ENCODE measurements around the gene PPFIBP2.
A peak's percentile ranks its signal among the peaks of the same experiment; 100 is the strongest.

The PPFIBP2 gene

DNA sequence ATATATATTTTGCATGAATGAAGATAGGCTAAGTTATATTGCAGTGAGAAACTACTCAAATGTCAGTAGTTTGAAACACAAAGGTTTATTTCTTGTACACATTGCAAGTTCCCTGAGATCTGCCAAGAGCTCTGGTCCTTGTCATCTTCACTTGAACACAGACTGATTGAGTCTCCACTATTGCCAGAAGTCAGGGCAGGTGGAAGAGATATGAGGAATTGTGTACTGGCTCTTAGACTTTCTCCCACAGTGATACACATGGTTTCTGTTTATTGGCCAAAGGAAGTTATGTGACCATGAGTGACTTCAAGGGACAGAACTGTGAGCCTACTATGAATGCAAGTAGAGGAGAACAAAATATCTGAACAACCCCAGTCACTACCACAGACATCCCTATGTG, 44.2 kb downstream of the PPFIBP2 start:
- no peak for DNase-seq

DNA sequence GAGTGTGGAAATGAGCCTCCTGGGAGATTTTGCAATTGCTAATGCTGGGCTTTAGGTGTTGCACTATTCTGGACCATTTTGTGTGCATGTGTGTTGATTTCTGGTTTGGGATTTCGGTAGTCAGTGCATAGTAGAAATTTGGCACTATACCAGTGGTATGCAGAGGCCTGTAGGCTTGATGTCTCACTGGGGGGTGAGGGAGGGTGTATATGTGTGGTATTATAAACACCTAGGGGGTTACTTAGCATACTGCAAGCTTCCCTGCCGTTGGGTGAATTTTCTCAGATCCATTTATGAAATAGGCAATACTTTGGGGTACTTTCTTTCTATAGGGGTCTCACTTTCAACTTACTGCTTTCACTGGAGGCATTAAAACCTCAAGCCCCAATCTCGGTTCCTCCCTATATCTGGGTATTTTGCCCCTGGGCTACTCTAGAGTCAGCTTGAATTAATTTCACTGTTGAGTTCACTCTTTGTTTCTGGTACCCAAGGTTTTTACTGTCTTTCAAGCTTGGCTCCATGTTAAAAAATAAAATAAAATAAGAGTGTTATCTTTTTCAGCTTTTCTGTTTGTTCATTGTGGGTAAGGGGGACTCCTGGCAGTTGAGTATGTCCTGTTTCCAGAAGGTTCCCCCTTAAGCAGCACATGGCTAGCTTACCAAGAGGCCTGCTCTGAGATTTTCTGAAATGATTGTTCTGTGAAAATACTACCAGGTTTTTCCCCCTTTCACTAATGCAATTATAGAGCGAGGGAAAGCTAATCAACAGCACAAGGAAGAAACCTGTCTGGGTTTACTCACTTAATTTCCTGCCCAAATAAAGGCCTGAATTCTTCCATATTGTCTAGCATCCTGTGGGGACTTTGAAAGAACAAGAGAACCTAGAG, 45.8 kb downstream of the PPFIBP2 start:
- DNase-seq: no peak

DNA sequence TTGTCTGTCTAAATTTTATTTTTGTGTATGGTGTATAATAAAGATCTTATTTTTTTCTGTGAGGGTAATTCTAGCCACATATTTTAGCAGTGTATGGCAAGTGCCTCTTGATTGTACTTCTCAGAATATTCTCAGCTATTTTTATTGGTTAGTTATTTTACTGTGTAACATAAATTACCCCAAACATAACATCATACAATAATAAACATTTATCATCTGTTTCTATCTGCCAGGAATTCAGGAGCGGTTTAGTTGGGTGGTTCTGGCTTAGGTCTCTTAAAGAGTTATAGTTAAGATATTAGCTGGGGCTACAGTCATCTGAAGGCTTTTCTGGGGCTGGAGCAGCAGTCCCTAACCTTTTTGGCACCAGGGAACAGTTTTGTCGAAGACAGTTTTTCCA, 47.8 kb downstream of the PPFIBP2 start:
- no peak for DNase-seq

- no peak for DNase-seq
Measured at GRCh38 chr11:7563281-7563680, 49.5 kb downstream of the PPFIBP2 start.

DNA sequence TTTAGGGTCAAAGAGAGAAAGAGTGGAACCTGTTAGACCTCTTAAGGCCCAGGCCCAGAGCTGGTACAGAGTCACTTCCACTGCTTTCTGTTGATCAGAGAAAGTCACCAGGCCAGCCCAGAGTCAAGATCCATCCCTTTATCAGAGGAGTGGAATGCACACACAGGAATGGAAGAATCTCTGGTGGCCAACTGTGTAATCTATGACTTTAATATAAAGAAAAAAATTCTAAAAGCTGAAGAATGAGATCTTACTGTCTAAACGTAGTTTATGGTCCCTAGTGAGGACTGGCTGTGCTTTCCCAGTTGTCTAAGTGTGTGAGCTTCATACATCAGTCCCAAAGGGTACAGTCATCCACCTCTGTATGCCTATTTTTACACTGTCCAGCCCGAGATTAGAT, 51.0 kb downstream of the PPFIBP2 start:
- DNase-seq: no peak

- DNase-seq: no peak
Measured at GRCh38 chr11:7567311-7567710, 53.5 kb downstream of the PPFIBP2 start.

GRCh38 chr11:7569044-7569443, 55.2 kb downstream of the PPFIBP2 start:
- no peak for DNase-seq

- DNase-seq: no peak
Measured at GRCh38 chr11:7570241-7570640, 56.4 kb downstream of the PPFIBP2 start.

DNA sequence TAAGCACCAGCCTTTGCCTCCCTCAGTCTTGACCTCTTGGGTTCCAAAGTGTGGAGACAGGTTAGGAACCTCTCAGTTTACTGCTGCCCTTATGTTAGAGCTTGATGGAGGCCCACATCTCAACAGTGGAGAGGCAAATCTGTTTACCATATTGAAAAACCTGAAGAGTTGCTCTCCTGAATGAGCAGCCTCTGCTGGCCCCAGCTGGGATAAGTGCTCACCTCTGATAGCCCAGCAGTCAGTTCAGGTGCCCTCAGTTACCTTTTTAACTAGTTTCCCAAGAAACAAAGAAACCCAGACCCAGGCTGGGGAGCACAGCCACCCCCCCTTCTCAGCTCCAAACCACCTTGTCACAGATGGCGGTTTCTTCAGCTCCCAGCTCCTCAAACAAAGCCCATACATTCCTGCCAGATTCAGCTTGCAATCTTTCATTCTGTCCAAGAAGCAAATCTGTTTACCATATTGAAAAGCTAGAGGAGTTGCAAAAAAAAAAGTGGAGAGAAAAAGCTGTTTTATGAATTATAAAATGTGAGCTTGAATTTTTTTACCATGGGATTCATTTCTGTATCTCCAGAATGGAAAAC, 57.2 kb downstream of the PPFIBP2 start:
- DNase-seq: no peak

DNA sequence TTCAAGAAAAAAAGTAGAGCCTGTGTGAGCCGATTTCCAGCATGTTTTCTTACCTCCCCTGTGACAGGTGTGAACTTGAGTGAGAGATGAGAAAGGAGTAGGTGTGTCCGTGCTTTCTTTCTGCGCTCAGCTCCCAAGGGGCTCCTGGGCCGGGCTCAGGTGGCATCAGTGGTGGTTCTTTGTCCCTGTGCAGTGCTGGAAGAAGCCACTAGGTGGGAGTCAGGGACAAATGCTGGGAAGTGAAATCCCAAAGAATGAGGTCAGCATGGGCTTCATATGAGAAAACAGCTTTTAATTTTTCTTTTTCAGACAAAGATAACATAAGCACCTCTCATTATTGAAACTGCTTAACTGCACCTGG, 57.8 kb downstream of the PPFIBP2 start:
- DNase-seq: peak; percentile 45

DNA sequence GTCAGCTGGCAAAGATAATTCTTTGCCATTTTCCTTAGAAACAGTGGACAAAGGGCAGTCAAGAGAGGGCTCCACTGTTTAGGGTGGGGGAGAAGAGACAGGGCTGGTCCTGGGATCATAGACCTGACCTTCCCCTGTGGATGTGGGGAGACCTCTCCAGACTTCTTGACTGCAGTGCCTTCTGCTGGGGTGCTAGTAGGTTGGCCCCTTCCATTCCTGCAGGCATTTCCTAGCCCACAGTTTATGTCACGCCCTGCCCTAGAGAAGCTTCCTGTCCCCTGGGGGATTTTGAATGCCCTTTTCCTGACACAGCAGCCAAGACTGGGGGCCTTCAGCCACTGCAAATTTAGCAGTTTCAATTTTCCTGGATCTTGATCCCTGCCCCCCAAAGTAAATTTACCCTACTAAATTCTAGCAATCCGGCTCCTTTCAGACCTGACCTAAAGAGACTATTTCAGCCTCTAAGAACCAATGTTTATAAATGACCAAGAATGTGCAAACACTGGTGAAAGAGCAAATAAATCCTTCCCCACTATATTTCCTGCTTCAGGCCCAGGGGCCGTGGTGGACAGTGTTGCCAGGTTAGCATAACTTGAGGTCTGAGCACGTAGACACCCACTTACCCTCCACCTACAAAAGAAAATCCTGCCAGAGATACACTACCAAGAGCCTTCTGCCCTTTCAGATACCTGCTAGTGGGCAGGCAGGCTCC, 58.4 kb downstream of the PPFIBP2 start:
- no peak for DNase-seq

GRCh38 chr11:7573193-7573557, 59.4 kb downstream of the PPFIBP2 start:
- DNase-seq: no peak

GRCh38 chr11:7573558-7574296, 59.9 kb downstream of the PPFIBP2 start:
- DNase-seq: no peak

DNA sequence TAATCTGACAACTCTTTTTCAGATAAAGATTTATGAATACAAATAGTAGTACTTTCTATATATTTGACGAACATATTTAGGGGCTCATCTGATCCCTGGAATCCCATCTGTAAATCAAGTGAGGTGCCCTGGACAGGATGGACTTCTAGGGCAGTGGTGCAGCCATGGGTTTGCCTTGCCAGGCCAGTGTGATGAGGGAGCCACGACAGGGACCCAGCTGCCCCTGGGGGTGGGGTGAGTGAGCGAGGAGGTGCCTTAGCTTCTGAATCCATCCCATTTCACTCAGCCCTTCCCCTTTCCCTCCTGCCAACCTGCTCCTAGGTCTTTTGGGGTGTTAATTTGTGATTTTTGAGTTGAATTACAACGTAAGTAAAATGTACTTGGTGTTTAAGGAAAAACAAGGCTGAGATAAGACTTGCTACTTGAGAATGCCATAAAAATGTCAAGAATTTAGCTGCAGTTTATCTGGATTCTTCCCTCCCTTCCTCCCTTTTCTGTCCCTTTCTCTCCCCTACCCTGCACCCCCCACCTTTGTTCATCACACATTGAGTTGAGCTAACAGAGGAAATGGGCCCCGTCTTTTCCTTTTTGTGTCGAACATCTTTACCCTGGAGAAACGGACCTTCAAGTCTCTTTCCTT, 60.8 kb downstream of the PPFIBP2 start:
- DNase-seq: no peak

DNA sequence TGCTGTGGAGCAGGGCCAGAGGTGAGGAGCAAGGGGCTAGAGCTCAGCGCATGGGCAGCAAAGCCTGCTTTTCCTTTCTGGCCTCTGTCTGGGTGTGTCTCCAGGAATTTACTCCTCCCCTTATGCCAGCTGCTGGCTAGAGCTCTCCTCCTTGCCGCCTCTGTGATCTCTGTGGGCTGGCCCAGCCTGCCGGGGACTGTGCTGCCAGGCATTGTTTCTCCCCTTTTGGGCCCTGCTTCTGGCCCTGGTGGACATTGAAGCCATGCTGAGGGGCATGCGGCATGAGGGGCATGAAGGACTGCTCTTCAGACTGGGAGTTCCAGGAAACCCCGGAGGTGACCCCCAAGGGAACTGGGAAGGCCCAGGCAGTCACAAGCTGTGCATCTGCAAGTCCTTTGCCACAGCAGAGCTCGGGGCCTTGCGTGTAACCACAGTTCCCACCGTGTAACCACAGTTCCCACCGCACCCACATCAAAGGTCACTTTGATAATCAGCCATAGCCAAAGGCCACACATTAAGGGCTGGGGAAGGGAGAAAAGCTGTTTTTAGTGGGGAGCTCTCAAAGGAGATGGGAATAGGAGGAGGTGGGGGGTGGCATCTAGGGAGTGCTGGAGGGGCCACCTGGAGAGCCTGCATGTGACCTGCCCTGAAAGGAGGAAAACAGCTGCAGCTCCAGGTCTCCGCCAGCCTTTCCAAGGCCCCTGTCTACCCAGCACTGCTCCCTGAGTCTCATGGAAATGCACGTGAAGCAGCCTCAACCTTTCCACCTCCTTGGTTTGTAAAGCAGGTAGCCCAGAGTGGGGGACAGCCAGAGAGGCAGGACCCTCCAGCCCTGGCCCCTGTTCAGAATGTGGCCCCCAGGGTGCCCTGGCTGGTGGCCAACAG, 62.3 kb downstream of the PPFIBP2 start:
- DNase-seq: no peak

- no peak for DNase-seq
Measured at GRCh38 chr11:7576726-7577290, 63.0 kb downstream of the PPFIBP2 start.

DNA sequence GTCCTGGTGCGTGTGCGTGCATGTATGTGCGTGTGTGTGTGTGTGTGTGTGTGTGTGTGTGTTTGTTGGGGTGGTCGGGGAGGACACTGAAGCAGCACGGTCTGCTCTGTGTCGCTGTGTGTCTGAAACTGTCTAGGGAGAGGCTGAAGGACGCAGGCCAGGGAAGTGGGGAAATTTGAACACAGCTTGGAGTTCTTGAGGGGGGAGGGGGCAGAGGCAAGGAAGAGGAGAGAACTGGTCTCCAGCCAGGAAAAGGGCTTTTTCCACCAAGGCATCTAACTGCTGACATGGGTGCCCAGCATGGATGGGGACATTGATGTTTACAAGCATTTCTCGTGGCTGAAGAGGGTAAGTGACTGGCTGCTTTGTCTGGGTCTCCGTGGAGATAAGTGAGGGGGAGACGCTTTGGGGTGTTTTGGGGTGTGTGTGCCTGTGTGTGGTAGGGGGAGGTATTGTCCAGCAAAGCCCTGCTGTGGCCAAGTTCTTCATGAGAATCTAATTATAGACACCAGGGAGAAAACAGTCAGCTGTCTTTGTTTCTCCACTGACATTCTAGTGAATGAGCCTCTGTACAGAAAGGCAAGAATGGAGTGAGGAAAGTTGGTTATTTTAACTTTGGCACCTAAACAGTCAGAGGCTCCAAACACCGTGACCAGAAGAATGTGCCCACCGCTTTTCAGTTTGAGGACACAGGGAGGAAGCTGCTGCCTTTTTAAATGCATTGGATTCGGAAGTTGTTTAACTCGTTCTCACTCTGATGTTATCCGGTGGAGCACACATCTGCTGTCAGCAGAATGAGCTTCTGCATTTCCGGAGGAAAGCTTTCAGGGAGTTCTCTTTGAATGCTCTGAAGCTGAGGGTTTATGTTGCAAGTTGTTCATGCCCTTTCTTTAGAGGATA, 63.7 kb downstream of the PPFIBP2 start:
- no peak for DNase-seq

DNA sequence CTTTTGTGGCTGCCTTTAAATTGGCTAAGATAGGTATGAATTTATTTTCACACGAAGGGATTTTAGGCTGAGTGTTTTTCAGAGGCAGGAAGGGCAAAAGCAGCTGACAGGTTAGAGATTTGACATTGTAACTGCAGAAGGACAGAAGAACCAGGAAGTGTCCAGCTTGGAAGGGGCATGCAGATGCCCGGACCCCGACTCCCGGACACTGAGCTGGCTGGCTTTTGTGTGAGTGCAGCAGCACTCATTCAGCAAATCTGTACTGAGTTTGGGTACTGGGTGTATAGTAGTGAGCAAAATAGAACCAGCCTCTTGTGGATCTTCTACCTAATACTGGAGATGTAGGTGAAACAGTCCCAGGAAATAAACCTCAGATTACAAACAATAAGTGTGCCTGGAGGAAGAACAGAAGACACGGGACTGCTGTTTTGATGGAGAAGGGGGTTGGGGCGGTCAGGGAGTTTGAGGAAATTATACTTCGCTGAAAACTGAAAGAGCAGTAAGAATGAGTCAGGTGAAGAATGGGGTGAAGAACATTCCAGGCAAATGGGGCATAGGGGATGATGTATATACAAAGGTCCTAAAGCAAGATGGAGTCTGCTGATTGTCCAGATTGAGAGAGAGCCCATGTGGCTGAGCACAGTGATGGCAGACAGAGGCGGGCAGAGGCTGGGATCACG, 64.6 kb downstream of the PPFIBP2 start:
- no peak for DNase-seq

- no peak for DNase-seq
Measured at GRCh38 chr11:7579361-7579791, 65.6 kb downstream of the PPFIBP2 start.
